H1 (cell line): ENCODE results near the gene CHST1. TPM values are rescaled to one million over a fixed set of nuclear protein-coding genes. Genes with fewer than 3 reads are reported as not detected.

Experiments
- CTCF ChIA-PET: fragments of 300-600 bp; sonication (Branson Sonifier 250); formaldehyde crosslinking; loops from one replicate; lab custom pipeline; 2021; ENCODE audit not compliant: partially characterized antibody; lab: Charles Lee
- POLR2A ChIA-PET: fragments of 300-600 bp; sonication (Branson Sonifier 250); formaldehyde crosslinking; loops from one replicate; lab custom pipeline; 2021; ENCODE audit warnings: inconsistent platforms; ENCODE audit not compliant: partially characterized antibody; lab: Charles Lee
- DNase-seq, 2 experiments: peaks; one replicate each; pipeline versions ENCODE4 v3.0.0 to v3.0.0-alpha.2; 2010 to 2022; ENCODE audit warnings: low spot score in 2 of 2, low read depth in 1 of 2, mixed read lengths in 1 of 2
- FAIRE-seq: peaks from 2 replicates; lab custom pipeline; 2011; peaks lifted over from hg19 to GRCh38; lab: Jason Lieb, UNC
- H2AFZ ChIP-seq: 2 replicates; pipeline ENCODE4 v1.8.1; 2012; ENCODE audit warnings: low read length, inconsistent platforms
- H2AK5ac ChIP-seq: 2 replicates; pipeline ENCODE4 v1.6.1; 2013; ENCODE audit warnings: low read depth, low read length
- H2BK120ac ChIP-seq: replicated peaks from 2 replicates; pipeline ENCODE3; 2013; ENCODE audit warnings: low read depth, low read length, inconsistent platforms
- H2BK12ac ChIP-seq: 2 replicates; pipeline ENCODE4 v1.6.1; 2013; ENCODE audit warnings: low read depth, low read length
- H2BK15ac ChIP-seq: 2 replicates; pipeline ENCODE4 v1.6.1; 2013; ENCODE audit warnings: low read length
- H2BK20ac ChIP-seq: 2 replicates; pipeline ENCODE4 v1.6.1; 2013; ENCODE audit warnings: low read length
- H2BK5ac ChIP-seq: 2 replicates; pipeline ENCODE4 v1.6.1; 2013; ENCODE audit warnings: low read depth, low read length
- H3K14ac ChIP-seq: 2 replicates; pipeline ENCODE4 v1.6.1; 2013; ENCODE audit warnings: inconsistent platforms; ENCODE audit not compliant: insufficient read length
- H3K18ac ChIP-seq: 2 replicates; pipeline ENCODE4 v1.6.1; 2013; ENCODE audit warnings: low read length; ENCODE audit errors: extremely low read depth
- H3K23ac ChIP-seq: 2 replicates; pipeline ENCODE4 v1.6.1; 2013; ENCODE audit warnings: inconsistent platforms; ENCODE audit not compliant: insufficient read length
- H3K23me2 ChIP-seq: 2 replicates; pipeline ENCODE4 v1.6.1; 2013; ENCODE audit warnings: low read depth, low read length
- H3K27ac ChIP-seq: 2 replicates; pipeline ENCODE4 v1.6.1; 2011; ENCODE audit warnings: low read depth, low read length, inconsistent platforms
- H3K27me3 ChIP-seq, 4 experiments: replicated peaks in 1 of 4; 1 replicate in 1 of 4; 2 replicates in 3 of 4; pipeline versions ENCODE4 v1.6.1 to v1.8.1; 2011 to 2013; ENCODE audit warnings: low read length in 3 of 4, mild to moderate bottlenecking in 3 of 4, inconsistent platforms in 2 of 4, mixed read lengths in 2 of 4, moderate library complexity in 1 of 4; ENCODE audit not compliant: control insufficient read depth in 3 of 4, insufficient read depth in 3 of 4; ENCODE audit errors: extremely low read depth in 1 of 4
- H3K36me3 ChIP-seq, 4 experiments: 2 replicates each; pipeline versions ENCODE4 v1.6.1 to v1.8.1; 2011 to 2013; ENCODE audit warnings: mild to moderate bottlenecking in 4 of 4, low read length in 3 of 4, moderate library complexity in 2 of 4, control low read depth in 1 of 4, inconsistent platforms in 1 of 4; ENCODE audit not compliant: insufficient read depth in 4 of 4, control insufficient read depth in 2 of 4
- H3K4ac ChIP-seq: replicated peaks from 2 replicates; pipeline ENCODE3; 2013; ENCODE audit warnings: low read length, low read depth, mixed read lengths, inconsistent platforms; ENCODE audit not compliant: insufficient read length
- H3K4me1 ChIP-seq, 4 experiments: replicated peaks in 1 of 4; 1 replicate in 1 of 4; 2 replicates in 3 of 4; pipeline versions ENCODE4 v1.6.1 to v1.8.1; 2011 to 2013; ENCODE audit warnings: low read length in 3 of 4, inconsistent platforms in 2 of 4, mixed read lengths in 1 of 4; ENCODE audit not compliant: insufficient read depth in 4 of 4, control insufficient read depth in 3 of 4
- H3K4me2 ChIP-seq, 2 experiments: 2 replicates each; pipeline versions ENCODE4 v1.6.1 to v1.8.1; 2011 to 2013; ENCODE audit warnings: low read depth in 2 of 2, low read length in 2 of 2, control low read depth in 1 of 2, inconsistent platforms in 1 of 2, mild to moderate bottlenecking in 1 of 2; ENCODE audit not compliant: insufficient read depth in 1 of 2
- H3K4me3 ChIP-seq, 4 experiments: fragments of 200-600, 300-600 bp in 1 of 4; sonication (generic), shearing (Covaris generic), sonication (Bioruptor Twin) in 1 of 4; 2 replicates each; pipeline versions ENCODE4 v1.5.1 to v1.8.1; 2011 to 2016; ENCODE audit warnings: low read length in 4 of 4, low read depth in 3 of 4, control low read depth in 2 of 4, inconsistent platforms in 2 of 4, mild to moderate bottlenecking in 2 of 4, mixed read lengths in 1 of 4, moderate library complexity in 1 of 4; ENCODE audit not compliant: insufficient read depth in 2 of 4; ENCODE audit errors: extremely low read depth in 1 of 4
- H3K56ac ChIP-seq: replicated peaks from 2 replicates; pipeline ENCODE3; 2013; ENCODE audit warnings: low read depth, mild to moderate bottlenecking, mixed read lengths, low read length, inconsistent platforms; ENCODE audit not compliant: insufficient read length
- H3K79me1 ChIP-seq: 2 replicates; pipeline ENCODE4 v1.6.1; 2013; ENCODE audit warnings: low read depth, low read length, control low read depth
- H3K79me2 ChIP-seq, 2 experiments: 2 replicates each; pipeline versions ENCODE4 v1.6.1 to v1.8.1; 2012 to 2013; ENCODE audit warnings: low read length in 2 of 2, mild to moderate bottlenecking in 2 of 2, inconsistent platforms in 1 of 2; ENCODE audit not compliant: insufficient read depth in 2 of 2, control insufficient read depth in 1 of 2
- H3K9ac ChIP-seq, 4 experiments: replicated peaks in 1 of 4; 1 replicate in 1 of 4; 2 replicates in 3 of 4; pipeline versions ENCODE4 v1.6.1 to v1.8.1; 2011 to 2013; ENCODE audit warnings: low read depth in 3 of 4, low read length in 3 of 4, control low read depth in 2 of 4, mild to moderate bottlenecking in 2 of 4, moderate library complexity in 2 of 4, inconsistent platforms in 1 of 4; ENCODE audit errors: extremely low read depth in 1 of 4
- H3K9me3 ChIP-seq, 2 experiments: 2 replicates each; pipeline versions ENCODE4 v1.6.1 to v1.8.1; 2012 to 2013; ENCODE audit warnings: mild to moderate bottlenecking in 2 of 2, moderate library complexity in 2 of 2, control low read depth in 1 of 2, inconsistent platforms in 1 of 2, low read depth in 1 of 2, low read length in 1 of 2, mixed read lengths in 1 of 2; ENCODE audit not compliant: insufficient read depth in 2 of 2
- H4K20me1 ChIP-seq, 2 experiments: replicated peaks in 1 of 2; 2 replicates each; pipeline versions ENCODE3 to v1.8.1; 2011 to 2013; ENCODE audit warnings: inconsistent platforms in 2 of 2, low read length in 2 of 2, mild to moderate bottlenecking in 1 of 2; ENCODE audit not compliant: insufficient read depth in 2 of 2, control insufficient read depth in 1 of 2
- H4K5ac ChIP-seq: 2 replicates; pipeline ENCODE4 v1.6.1; 2013; ENCODE audit warnings: low read length, low read depth, mixed read lengths, inconsistent platforms; ENCODE audit not compliant: insufficient read length
- H4K8ac ChIP-seq: 2 replicates; pipeline ENCODE4 v1.8.0; 2013; ENCODE audit warnings: mild to moderate bottlenecking, moderate library complexity, low read length, inconsistent platforms; ENCODE audit not compliant: insufficient read depth; ENCODE audit errors: extremely low read depth
- H4K91ac ChIP-seq: replicated peaks from 2 replicates; pipeline ENCODE3; 2013; ENCODE audit warnings: low read length, mixed read lengths, inconsistent platforms; ENCODE audit not compliant: insufficient read length
- ASH2L ChIP-seq: fragments of 200-600, 300-600 bp; sonication (generic); IDR thresholded peaks from one replicate; pipeline ENCODE4 v1.7.1; 2017; ENCODE audit warnings: low read length
- FOSL1 ChIP-seq: IDR thresholded peaks from 2 replicates; pipeline ENCODE4 v1.6.1; 2011; ENCODE audit warnings: mild to moderate bottlenecking, low read depth, low read length, moderate library complexity; ENCODE audit not compliant: insufficient read depth
- GABPA ChIP-seq: IDR thresholded peaks from 2 replicates; pipeline ENCODE4 v1.6.1; 2011; ENCODE audit warnings: mild to moderate bottlenecking, low read length, moderate library complexity, borderline replicate concordance; ENCODE audit not compliant: insufficient read depth
- POLR2AphosphoS5 ChIP-seq: IDR thresholded peaks from 2 replicates; pipeline ENCODE4 v1.6.1; 2011; ENCODE audit warnings: low read depth, low read length
- POU5F1 ChIP-seq: IDR thresholded peaks from 2 replicates; pipeline ENCODE4 v1.6.1; 2011; ENCODE audit warnings: low read depth, mild to moderate bottlenecking, low read length, moderate library complexity
- SIN3A ChIP-seq, 2 experiments: IDR thresholded peaks in 1 of 2; conservative IDR thresholded peaks in 1 of 2; 2 replicates each; pipeline ENCODE4 v1.6.1; 2011 to 2012; ENCODE audit warnings: low read length in 2 of 2, improper control_type of control experiment in 1 of 2, low read depth in 1 of 2, mild to moderate bottlenecking in 1 of 2
- TAF7 ChIP-seq: optimal IDR thresholded peaks from 2 replicates; pipeline ENCODE3; 2011; ENCODE audit warnings: low read depth, mild to moderate bottlenecking, inconsistent platforms, low read length, moderate library complexity, borderline replicate concordance
- WGBS, 2 experiments: shearing (Covaris generic) in 1 of 2; methylation state at CpG; one replicate each; pipeline versions ENCODE4 v1.1.6 to v1.1.7; 2013 to 2015; ENCODE audit warnings: low lambda C conversion rate in 2 of 2, mixed read lengths in 2 of 2, inconsistent platforms in 1 of 2, low coverage in 1 of 2, missing lambda C conversion rate in 1 of 2; ENCODE audit not compliant: insufficient replicate concordance in 2 of 2, insufficient coverage in 1 of 2, insufficient read length in 1 of 2; ENCODE audit errors: extremely low coverage in 1 of 2, missing lambda C conversion rate in 1 of 2; 5-methylcytosine and 5-hydroxymethylcytosine counted together
- polyA plus RNA-seq, 7 experiments: library from polyadenylated mRNA; depleted of rRNA in 3 of 7; stranded (reverse) in 5 of 7; unstranded in 2 of 7; fragments of >200 nt in 5 of 7; fragments of 200-250 nt in 2 of 7; gene quantifications; 1 replicate in 5 of 7; 2 replicates in 1 of 7; 4 replicates in 1 of 7; pipeline versions ENCODE4 v1.2.1 to v1.2.3, GENCODE V29; 2011 to 2013; ENCODE audit warnings: missing spikeins in 2 of 7, mixed read lengths in 2 of 7
- total RNA-seq: library from RNA; stranded (reverse); fragmentation: NEBNext Ultra II Directional; extraction: Animal tissue kit (Norgen Biotek cat#: 25700); gene quantifications from 2 replicates; pipeline ENCODE4 v1.2.1, GENCODE V29; 2021

The CHST1 gene
- total and polyA plus RNA-seq, 2 of the 8 experiments (the other 6 are each of a cell fraction or from before 2014, with no cell fraction given) = 1.6 to 3.8 TPM

DNA sequence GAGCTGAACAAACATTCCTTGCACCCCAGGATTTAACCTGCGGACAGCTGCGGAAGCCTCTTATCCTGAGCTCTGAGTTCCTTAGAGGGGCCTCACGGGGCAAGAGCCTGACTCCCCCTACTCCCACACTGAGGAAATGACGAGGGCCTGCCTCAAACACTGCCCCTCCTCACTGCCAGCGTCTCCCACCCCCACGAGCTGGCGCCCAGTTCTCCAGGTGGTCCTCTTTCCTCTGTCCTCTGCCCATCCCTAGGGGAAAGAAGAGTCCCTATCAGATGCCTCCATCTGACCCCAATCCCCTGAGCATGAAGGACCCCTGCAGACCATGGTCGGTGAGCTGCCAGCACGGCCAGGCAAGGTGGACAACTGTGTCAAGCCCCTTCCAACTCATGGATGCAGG is 14.3 kb downstream of the CHST1 start:
- H4K5ac ChIP-seq = no peak overlapping the region
- H3K79me2 ChIP-seq = no peaks in the 10 kb centered on the region
- no peak overlapping the region; a peak in 1 of 7 replicates for H3K9ac ChIP-seq
- no peaks in the 10 kb centered on the region for H3K27me3 ChIP-seq
- WGBS, 2 experiments = 75% methylated on average over 8 of the region's 9 CpGs; no CpG with 5 or more reads in 1 of the 2 experiments
- no peak overlapping the region for H3K4ac ChIP-seq
- H3K79me1 ChIP-seq = no peaks in the 10 kb centered on the region
- H3K36me3 ChIP-seq = no peaks in the 10 kb centered on the region
- H3K9me3 ChIP-seq = no peaks in the 10 kb centered on the region
- no peak overlapping the region for H3K56ac ChIP-seq
- H3K14ac ChIP-seq = no peak overlapping the region
- no peak overlapping the region for H3K18ac ChIP-seq
- no peak overlapping the region for H2BK12ac ChIP-seq
- no peaks in the 10 kb centered on the region for H4K20me1 ChIP-seq
- H3K4me3 ChIP-seq = no peak overlapping the region
- no peak overlapping the region for H3K27ac ChIP-seq
- no peaks in the 10 kb centered on the region for H3K23me2 ChIP-seq
- CTCF ChIA-PET = interaction anchor here (0.6 to 3.0 kb wide), 7 partner anchors 14 to 590 kb away, joined by 3 to 14 read pairs (median 4); no protein-coding TSS in a partner anchor
- no peak overlapping the region for H3K23ac ChIP-seq
- no peak for FAIRE-seq
- no peak overlapping the region for H4K91ac ChIP-seq
- POLR2A ChIA-PET = no interaction called here
- peaks cover 0 to 9% (median 7%) of the 10 kb centered on the region in 4 experiments; a peak in 4 of 7 replicates for H3K4me1 ChIP-seq
- no peak overlapping the region for H2AK5ac ChIP-seq
- H2BK5ac ChIP-seq = no peak overlapping the region
- no peak overlapping the region for H2BK20ac ChIP-seq
- H3K4me2 ChIP-seq = no peak overlapping the region
- DNase-seq = no peak
- H4K8ac ChIP-seq = no peak overlapping the region
- TF ChIP-seq FOSL1 = no peak
- TF ChIP-seq ASH2L = no peak
- no peak for TF ChIP-seq GABPA
- no peak for TF ChIP-seq SIN3A (conservative IDR thresholded peaks at IDR 0.05 in 1 of 2, IDR thresholded peaks at IDR 0.05 in 1 of 2; ENCODE audit: low read depth in 1 of 2, low read length in 2 of 2)
- TF ChIP-seq POLR2AphosphoS5 = no peak
- no peak for TF ChIP-seq POU5F1
- TF ChIP-seq TAF7 = no peak
- no peak overlapping the region for H2BK15ac ChIP-seq
- no peak overlapping the region for H2AFZ ChIP-seq
- H2BK120ac ChIP-seq = no peak overlapping the region
